Activated CD4-positive, alpha-beta T cell treated with anti-CD3 and anti-CD28 coated beads, Interleukin-2, Interleukin-4, amounts not matched to agents 100 ng/mL and 50 ng/mL, durations not matched to agents 16 hours and 8 hours (primary cell): ENCODE data around the gene PLEKHA6.
A peak's percentile ranks its signal among the peaks of the same experiment; 100 is the strongest.
"Not testable (repeated sequence)": the region's sequence is repeated elsewhere in the genome, so short reads cannot be mapped to it uniquely, and the experiment has no call there.

Experiments used
- DNase-seq: peaks from one replicate; pipeline ENCODE4 v3.0.0-alpha.2; 2020; ENCODE audit warnings: low spot score

PLEKHA6 gene

GRCh38 chr1:204335533-204335932 lies 24.2 kb downstream of the PLEKHA6 start:
- DNase-seq, result no peak

GRCh38 chr1:204335085-204335484 lies 24.6 kb downstream of the PLEKHA6 start:
- no peak for DNase-seq

GRCh38 chr1:204334455-204334854 lies 25.3 kb downstream of the PLEKHA6 start:
- DNase-seq, result no peak

- DNase-seq, result no peak
Observed at GRCh38 chr1:204333427-204333826, 26.3 kb downstream of the PLEKHA6 start.

GRCh38 chr1:204331847-204332487 lies 27.8 kb downstream of the PLEKHA6 start:
- no peak for DNase-seq

- no peak for DNase-seq
Observed at GRCh38 chr1:204331275-204331674, 28.5 kb downstream of the PLEKHA6 start.

- DNase-seq, result not testable (repeated sequence)
Observed at GRCh38 chr1:204327870-204328269, 31.9 kb downstream of the PLEKHA6 start.

GRCh38 chr1:204327359-204327758 lies 32.4 kb downstream of the PLEKHA6 start:
- no peak for DNase-seq

- DNase-seq, result no peak
Observed at GRCh38 chr1:204326771-204327300, 32.9 kb downstream of the PLEKHA6 start.

- no peak for DNase-seq
Observed at GRCh38 chr1:204325944-204326343, 33.8 kb downstream of the PLEKHA6 start.

GRCh38 chr1:204323887-204324286 lies 35.8 kb downstream of the PLEKHA6 start:
- peak; percentile 86 for DNase-seq

GRCh38 chr1:204322339-204322868 lies 37.3 kb downstream of the PLEKHA6 start:
- no peak for DNase-seq

- no peak for DNase-seq
Observed at GRCh38 chr1:204321665-204322064, 38.1 kb downstream of the PLEKHA6 start.

- DNase-seq, result no peak
Observed at GRCh38 chr1:204321051-204321450, 38.7 kb downstream of the PLEKHA6 start.

GRCh38 chr1:204320382-204320804 lies 39.3 kb downstream of the PLEKHA6 start:
- no peak for DNase-seq

GRCh38 chr1:204319462-204319861 lies 40.3 kb downstream of the PLEKHA6 start:
- no peak for DNase-seq

GRCh38 chr1:204319027-204319426 lies 40.7 kb downstream of the PLEKHA6 start:
- no peak for DNase-seq

GRCh38 chr1:204318324-204318723 lies 41.4 kb downstream of the PLEKHA6 start:
- DNase-seq, result no peak

GRCh38 chr1:204317170-204317569 lies 42.6 kb downstream of the PLEKHA6 start:
- DNase-seq, result no peak

GRCh38 chr1:204316164-204316563 lies 43.6 kb downstream of the PLEKHA6 start:
- no peak for DNase-seq

- DNase-seq, result no peak
Observed at GRCh38 chr1:204314893-204315658, 44.7 kb downstream of the PLEKHA6 start.

- DNase-seq, result no peak
Observed at GRCh38 chr1:204314171-204314892, 45.4 kb downstream of the PLEKHA6 start.
